ENCODE results near the gene EGFL8.

DNA sequence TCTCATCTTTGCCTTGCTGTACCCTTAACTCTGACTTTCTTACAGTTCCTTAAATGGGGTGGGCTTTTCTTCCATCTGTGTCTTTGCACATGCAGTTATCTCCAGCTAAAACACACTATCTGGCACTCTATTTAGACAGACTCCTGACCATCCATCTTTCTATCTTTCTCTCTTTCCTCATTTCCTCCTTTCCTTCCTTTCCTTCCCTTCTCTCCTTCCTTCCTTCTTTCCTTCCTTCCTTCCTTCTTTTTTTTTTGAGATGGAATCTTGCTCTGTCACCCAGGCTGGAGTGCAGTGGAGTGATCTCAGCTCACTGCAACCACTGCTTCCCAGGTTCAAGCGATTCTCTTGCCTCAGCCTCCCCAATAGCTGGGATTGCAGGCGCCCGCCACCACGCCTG lies 51.2 kb downstream of the EGFL8 start:
- TF ChIP-seq, protein P1, sequence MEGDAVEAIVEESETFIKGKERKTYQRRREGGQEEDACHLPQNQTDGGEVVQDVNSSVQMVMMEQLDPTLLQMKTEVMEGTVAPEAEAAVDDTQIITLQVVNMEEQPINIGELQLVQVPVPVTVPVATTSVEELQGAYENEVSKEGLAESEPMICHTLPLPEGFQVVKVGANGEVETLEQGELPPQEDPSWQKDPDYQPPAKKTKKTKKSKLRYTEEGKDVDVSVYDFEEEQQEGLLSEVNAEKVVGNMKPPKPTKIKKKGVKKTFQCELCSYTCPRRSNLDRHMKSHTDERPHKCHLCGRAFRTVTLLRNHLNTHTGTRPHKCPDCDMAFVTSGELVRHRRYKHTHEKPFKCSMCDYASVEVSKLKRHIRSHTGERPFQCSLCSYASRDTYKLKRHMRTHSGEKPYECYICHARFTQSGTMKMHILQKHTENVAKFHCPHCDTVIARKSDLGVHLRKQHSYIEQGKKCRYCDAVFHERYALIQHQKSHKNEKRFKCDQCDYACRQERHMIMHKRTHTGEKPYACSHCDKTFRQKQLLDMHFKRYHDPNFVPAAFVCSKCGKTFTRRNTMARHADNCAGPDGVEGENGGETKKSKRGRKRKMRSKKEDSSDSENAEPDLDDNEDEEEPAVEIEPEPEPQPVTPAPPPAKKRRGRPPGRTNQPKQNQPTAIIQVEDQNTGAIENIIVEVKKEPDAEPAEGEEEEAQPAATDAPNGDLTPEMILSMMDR (IDR thresholded peaks at IDR 0.05): no peak
- TF ChIP-seq POLR2A (IDR thresholded peaks at IDR 0.05): no peak
